Stimulated activated CD4-positive, alpha-beta T cell treated with anti-CD3 and anti-CD28 coated beads, Interleukin-15, amount 100 ng/mL, for 48 hours (primary cell): Measurements from ENCODE around the gene WFDC11.

Experiments used
- DNase-seq, 2 donors: peaks; one replicate each; pipeline ENCODE4 v3.0.0-alpha.2; 2020; ENCODE audit warnings: low read depth in 2 of 2

Gene WFDC11

GRCh38 chr20:45626540-45626939 is 43.5 kb downstream of the WFDC11 start:
- DNase-seq: no peak

- DNase-seq: no peak
Observed at GRCh38 chr20:45621593-45621992, 48.4 kb downstream of the WFDC11 start.

GRCh38 chr20:45617591-45617990 is 52.4 kb downstream of the WFDC11 start:
- DNase-seq: no peak

GRCh38 chr20:45612314-45612713 is 57.7 kb downstream of the WFDC11 start:
- DNase-seq: no peak

- DNase-seq: peak; percentile 39 to 45
Observed at GRCh38 chr20:45611054-45611453, 59.0 kb downstream of the WFDC11 start.

GRCh38 chr20:45607810-45608209 is 62.2 kb downstream of the WFDC11 start:
- no peak for DNase-seq
